CD4-positive, alpha-beta T cell (primary cell): ENCODE data around the gene LNX1. TPM values are rescaled to one million over a fixed set of nuclear protein-coding genes. Genes with fewer than 3 reads are reported as not detected.

ENCODE experiments used
- ATAC-seq: fragments of 200-7000 bp; cut with Tn5 transposase; one replicate; pipeline ENCODE4 v1.10.0; 2022; ENCODE audit warnings: mild to moderate bottlenecking; ENCODE audit not compliant: poor library complexity
- CTCF ChIA-PET: fragments of 350-600 bp; sonication (Branson Sonifier 250); formaldehyde crosslinking; loops from one replicate; lab custom pipeline; 2021; ENCODE audit warnings: antibody characterized with exemption, inconsistent platforms; lab: Charles Lee
- POLR2A ChIA-PET: fragments of 350-600 bp; sonication (Branson Sonifier 250); formaldehyde crosslinking; loops from one replicate; lab custom pipeline; 2021; ENCODE audit warnings: antibody characterized with exemption, inconsistent platforms; lab: Charles Lee
- DNase-seq, 14 experiments: peaks; one replicate each; pipeline ENCODE4 v3.0.0-alpha.2; 2013 to 2020; ENCODE audit warnings: mixed read lengths in 2 of 14
- H3K27ac ChIP-seq, 2 donors: one replicate each; pipeline versions ENCODE4 v1.5.1 to v1.7.0; 2013; ENCODE audit warnings: low read length in 2 of 2, low read depth in 1 of 2, mild to moderate bottlenecking in 1 of 2
- H3K27me3 ChIP-seq, 2 experiments: 1 replicate in 1 of 2; 2 replicates in 1 of 2; pipeline versions ENCODE4 v1.6.1 to v1.7.0; 2013; ENCODE audit warnings: low read length in 2 of 2, control low read depth in 1 of 2, mild to moderate bottlenecking in 1 of 2, moderate library complexity in 1 of 2; ENCODE audit not compliant: insufficient read depth in 2 of 2, control insufficient read depth in 1 of 2
- H3K36me3 ChIP-seq: one replicate; pipeline ENCODE4 v1.6.1; 2013; ENCODE audit warnings: low read length, control low read depth; ENCODE audit not compliant: insufficient read depth
- H3K4me1 ChIP-seq: one replicate; pipeline ENCODE4 v1.6.1; 2013; ENCODE audit warnings: low read length, control low read depth; ENCODE audit not compliant: insufficient read depth
- H3K4me3 ChIP-seq: one replicate; pipeline ENCODE4 v1.5.1; 2013; ENCODE audit warnings: mild to moderate bottlenecking, low read length, moderate library complexity
- H3K9me3 ChIP-seq, 2 experiments: 1 replicate in 1 of 2; 2 replicates in 1 of 2; pipeline versions ENCODE4 v1.6.1 to v1.7.0; 2013; ENCODE audit warnings: low read length in 2 of 2, mild to moderate bottlenecking in 2 of 2, control low read depth in 1 of 2, moderate library complexity in 1 of 2; ENCODE audit not compliant: control insufficient read depth in 1 of 2, insufficient read depth in 1 of 2
- H3K27ac Mint-ChIP-seq: one replicate; pipeline ENCODE4 v1.8.0; 2020; ENCODE audit warnings: mixed read lengths
- H3K27me3 Mint-ChIP-seq: one replicate; pipeline ENCODE4 v1.8.0; 2021; ENCODE audit warnings: mixed read lengths
- H3K36me3 Mint-ChIP-seq: one replicate; pipeline ENCODE4 v1.8.0; 2021; ENCODE audit warnings: low read depth, mixed read lengths
- H3K4me1 Mint-ChIP-seq: one replicate; pipeline ENCODE4 v1.8.0; 2021; ENCODE audit warnings: low read depth, mixed read lengths
- H3K4me3 Mint-ChIP-seq: one replicate; pipeline ENCODE4 v1.8.0; 2020; ENCODE audit warnings: mild to moderate bottlenecking, mixed read lengths
- H3K9me3 Mint-ChIP-seq: one replicate; pipeline ENCODE4 v1.8.0; 2020; ENCODE audit warnings: mixed read lengths
- CTCF ChIP-seq: fragments of 200-600 bp; IDR thresholded peaks from one replicate; pipeline ENCODE4 v1.8.0; 2022; ENCODE audit warnings: antibody characterized with exemption, mild to moderate bottlenecking
- intact Hi-C, 2 experiments: fragments of 100-400 bp; cut with DNase I in 1 of 2; cut with micrococcal nuclease in 1 of 2; formaldehyde crosslinking; loops; one replicate each; pipeline versions ENCODE4 v1.15.1 to v1.9.0; 2023 to 2025; cut with DNase I, micrococcal nuclease
- total RNA-seq, 174 experiments: library from RNA in 2 of 174; stranded (reverse) in 2 of 174; gene quantifications; one replicate each; pipeline ENCODE4 v1.2.3 and lab custom pipeline; 2021 to 2026

LNX1 gene
- total RNA-seq, 2 experiments from 2014 or later = not detected

- H3K27ac Mint-ChIP-seq = no peak overlapping the region
- H3K36me3 Mint-ChIP-seq = no peaks in the 10 kb centered on the region
- no peaks in the 10 kb centered on the region for H3K36me3 ChIP-seq
- ChIA-PET POLR2A (no interaction called here), CTCF (no interaction called here)
- no peaks in the 10 kb centered on the region for H3K4me1 ChIP-seq
- no peak for DNase-seq
- H3K9me3 Mint-ChIP-seq = no peaks in the 10 kb centered on the region
- H3K27ac ChIP-seq = no peak overlapping the region
- ATAC-seq = no peak
- H3K4me1 Mint-ChIP-seq = no peaks in the 10 kb centered on the region
- peaks cover 0 to 14% of the 10 kb centered on the region in 2 experiments for H3K9me3 ChIP-seq
- H3K4me3 Mint-ChIP-seq = no peak overlapping the region
- no peaks in the 10 kb centered on the region for H3K27me3 ChIP-seq
- no peak for TF ChIP-seq CTCF
- intact Hi-C loops = no loop called here
- H3K27me3 Mint-ChIP-seq = peaks cover 4% of the 10 kb centered on the region
- H3K4me3 ChIP-seq = no peak overlapping the region
Measured at GRCh38 chr4:53575552-53575951, 15.7 kb downstream of the LNX1 start.

- H3K4me3 Mint-ChIP-seq = no peak overlapping the region
- intact Hi-C loops = no loop called here
- no peak for ATAC-seq
Measured at GRCh38 chr4:53574528-53574927, 16.8 kb downstream of the LNX1 start.

GRCh38 chr4:53573696-53574095 is 17.6 kb downstream of the LNX1 start:
- Mint-ChIP-seq H3K27ac (no peak overlapping the region), H3K4me3 (no peak overlapping the region), H3K9me3 (no peaks in the 10 kb centered on the region), H3K36me3 (no peaks in the 10 kb centered on the region), H3K4me1 (no peaks in the 10 kb centered on the region), H3K27me3 (peaks cover 4% of the 10 kb centered on the region)
- intact Hi-C loops = no loop called here
- ChIA-PET CTCF (no interaction called here), POLR2A (no interaction called here)
- Histone ChIP-seq H3K4me1 (no peaks in the 10 kb centered on the region), H3K27me3 (no peaks in the 10 kb centered on the region), H3K36me3 (no peaks in the 10 kb centered on the region), H3K27ac (no peak overlapping the region), H3K9me3 (peaks cover 0 to 14% of the 10 kb centered on the region in 2 experiments), H3K4me3 (no peak overlapping the region)
- ATAC-seq (no peak), DNase-seq (no peak)
- TF ChIP-seq CTCF = no peak

More at GRCh38 chr4:53574528-53574927, 16.8 kb downstream of the LNX1 start:
- H3K36me3 Mint-ChIP-seq = no peaks in the 10 kb centered on the region
- TF ChIP-seq CTCF = no peak
- CTCF ChIA-PET = no interaction called here
- Histone ChIP-seq H3K4me3 (no peak overlapping the region), H3K9me3 (peaks cover 0 to 14% of the 10 kb centered on the region in 2 experiments), H3K4me1 (no peaks in the 10 kb centered on the region), H3K27ac (no peak overlapping the region), H3K36me3 (no peaks in the 10 kb centered on the region), H3K27me3 (no peaks in the 10 kb centered on the region)
- H3K27me3 Mint-ChIP-seq = peaks cover 4% of the 10 kb centered on the region
- POLR2A ChIA-PET = interaction anchor here (0.7 kb wide), 1 partner anchor 138 kb away, joined by 3 read pairs; no protein-coding TSS in a partner anchor
- H3K27ac Mint-ChIP-seq = no peak overlapping the region
- no peak for DNase-seq
- no peaks in the 10 kb centered on the region for H3K9me3 Mint-ChIP-seq
- H3K4me1 Mint-ChIP-seq = no peaks in the 10 kb centered on the region
